HepG2 (cell line): ENCODE measurements around the gene MAPK10. TPM values are rescaled to one million over a fixed set of nuclear protein-coding genes. Genes with fewer than 3 reads are reported as not detected.

Experiments
- HMGA1 ChIP-seq: sonication (generic); formaldehyde crosslinking; conservative IDR thresholded peaks from 2 replicates; pipeline ENCODE4 v1.4.0; 2020; ENCODE audit warnings: missing genetic modification reagents
- MAFG ChIP-seq: sonication (generic); formaldehyde crosslinking; IDR thresholded peaks from 2 replicates; pipeline ENCODE4 v1.5.1; 2020; ENCODE audit warnings: mild to moderate bottlenecking, missing genetic modification reagents
- MBNL3 ChIP-seq: fragments of 250-450 bp; sonication (Bioruptor Pico); conservative IDR thresholded peaks from 2 replicates; pipeline ENCODE4 v1.8.0; 2022; ENCODE audit warnings: mild to moderate bottlenecking, inconsistent platforms
- MTA1 ChIP-seq: sonication (generic); formaldehyde crosslinking; IDR thresholded peaks from 2 replicates; pipeline ENCODE4 v1.4.0; 2020; ENCODE audit warnings: missing genetic modification reagents, mild to moderate bottlenecking, borderline replicate concordance
- SATB2 ChIP-seq: sonication (generic); formaldehyde crosslinking; IDR thresholded peaks from 2 replicates; pipeline ENCODE4 v1.5.0; 2020; ENCODE audit warnings: missing genetic modification reagents
- ZNF253 ChIP-seq: sonication (generic); formaldehyde crosslinking; IDR thresholded peaks from 2 replicates; pipeline ENCODE4 v1.8.0; 2022; ENCODE audit warnings: mild to moderate bottlenecking, missing genetic modification reagents, borderline replicate concordance
- ZNF407 ChIP-seq: sonication (generic); formaldehyde crosslinking; IDR thresholded peaks from one replicate; pipeline ENCODE4 v1.5.1; 2020; ENCODE audit warnings: mild to moderate bottlenecking, missing genetic modification reagents; ENCODE audit errors: not compliant biosample characterization
- polyA plus RNA-seq, 8 experiments: library from polyadenylated mRNA; depleted of rRNA in 3 of 8; stranded (reverse) in 7 of 8; unstranded in 1 of 8; fragments of >200 nt; fragmentation: Illumina TruSeq in 4 of 8; extraction: Trizol in 4 of 8; gene quantifications; 2 replicates each; pipeline versions ENCODE4 v1.2.1 to v1.2.3, GENCODE V29; 2011 to 2016; ENCODE audit warnings: low read depth in 4 of 8, missing spikeins in 1 of 8, mixed read lengths in 1 of 8; ENCODE audit not compliant: insufficient read depth in 1 of 8
- total RNA-seq, 5 experiments: library from RNA; depleted of rRNA; stranded (reverse); fragments of >200 nt; fragmentation: Illumina TruSeq; extraction: Trizol; gene quantifications; 2 replicates each; pipeline ENCODE4 v1.2.3, GENCODE V29; 2016; ENCODE audit warnings: low read depth in 1 of 5

The MAPK10 gene
- total and polyA plus RNA-seq, 2 of the 13 experiments (the other 11 are each of a cell fraction or from before 2014, with no cell fraction given) = not detected

DNA sequence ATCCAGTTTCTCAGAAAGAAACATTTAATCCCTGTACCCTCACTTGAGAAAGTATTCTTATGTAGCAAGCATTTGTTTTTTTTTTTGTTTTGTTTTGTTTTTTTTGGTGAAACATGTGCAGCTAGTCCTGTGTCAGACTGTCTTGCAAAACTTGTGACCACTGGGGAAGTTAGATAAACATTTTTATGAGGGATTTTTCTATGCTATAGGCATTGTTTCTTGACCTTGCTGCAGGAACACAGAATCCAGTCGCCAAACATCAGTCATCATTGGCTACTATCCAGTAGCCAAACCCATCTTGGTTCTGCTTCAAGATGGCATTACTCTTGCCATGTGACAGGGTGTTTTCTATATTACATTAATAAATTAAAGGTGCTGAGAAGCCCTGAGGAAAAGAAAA lies 7.7 kb upstream of the MAPK10 start (continued):
- no peak for TF ChIP-seq ZNF407 (CRISPR knock-in tag)
- TF ChIP-seq SATB2 (CRISPR knock-in tag) = no peak
- TF ChIP-seq HMGA1 (CRISPR knock-in tag) = no peak
- no peak for TF ChIP-seq MAFG
- no peak for TF ChIP-seq MTA1 (CRISPR knock-in tag)
- TF ChIP-seq ZNF253 = no peak
- TF ChIP-seq MBNL3 (CRISPR knock-in tag) = no peak
- TF ChIP-seq, all 625 proteins: peak for 0
